A673 (cell line): ENCODE results near the gene PLCB4.

Experiments
- EZH2 ChIP-seq: fragments of 200-600 bp; sonication (generic); IDR thresholded peaks from 2 replicates; pipeline ENCODE4 v1.6.1; 2017; ENCODE audit warnings: borderline replicate concordance, low read depth, mild to moderate bottlenecking, mixed read lengths, antibody characterized with exemption, low read length; ENCODE audit not compliant: poor library complexity, severe bottlenecking
- TF ChIP-seq, protein P1 (sequence below): fragments of 300-800, 200-600 bp; sonication (generic); conservative IDR thresholded peaks from 2 replicates; pipeline ENCODE4 v1.5.1; 2017; ENCODE audit warnings: low read depth, mild to moderate bottlenecking, antibody characterized with exemption, low read length, moderate library complexity, mixed read lengths

DNA sequence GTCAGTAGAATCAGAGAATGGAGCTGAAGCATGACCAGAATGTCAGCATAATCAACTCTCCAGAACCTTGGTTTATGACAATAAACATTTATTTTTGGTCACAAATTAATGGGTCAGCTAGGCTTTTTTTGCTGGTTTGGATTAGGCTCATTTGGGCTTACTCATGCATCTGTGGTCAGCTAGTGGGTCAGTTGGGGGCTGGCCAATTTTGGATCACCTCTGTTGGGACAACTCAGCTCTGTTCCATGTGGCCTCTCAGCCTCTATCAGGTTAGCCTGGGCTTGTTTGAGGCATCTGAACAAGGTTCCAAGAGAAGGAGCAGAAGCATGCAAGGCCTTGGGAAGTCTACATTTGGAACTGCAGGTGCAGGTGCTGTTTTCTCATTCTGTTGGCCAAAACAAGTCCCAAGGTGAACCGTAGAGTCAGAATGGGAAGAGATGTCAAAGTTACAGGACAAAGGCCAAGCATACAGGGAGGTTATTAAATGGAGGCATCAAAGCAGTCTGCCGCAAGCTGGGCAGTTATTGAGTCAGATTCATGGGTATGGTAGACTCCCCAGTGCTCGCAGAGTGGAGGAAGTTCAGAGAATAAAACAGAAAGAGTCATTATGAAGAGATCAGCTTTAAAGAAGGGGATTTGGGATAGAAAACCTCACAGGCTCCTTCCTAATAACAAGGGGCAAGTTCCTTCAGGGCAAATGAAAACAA lies 173.0 kb downstream of the PLCB4 start:
- TF ChIP-seq, protein P1, sequence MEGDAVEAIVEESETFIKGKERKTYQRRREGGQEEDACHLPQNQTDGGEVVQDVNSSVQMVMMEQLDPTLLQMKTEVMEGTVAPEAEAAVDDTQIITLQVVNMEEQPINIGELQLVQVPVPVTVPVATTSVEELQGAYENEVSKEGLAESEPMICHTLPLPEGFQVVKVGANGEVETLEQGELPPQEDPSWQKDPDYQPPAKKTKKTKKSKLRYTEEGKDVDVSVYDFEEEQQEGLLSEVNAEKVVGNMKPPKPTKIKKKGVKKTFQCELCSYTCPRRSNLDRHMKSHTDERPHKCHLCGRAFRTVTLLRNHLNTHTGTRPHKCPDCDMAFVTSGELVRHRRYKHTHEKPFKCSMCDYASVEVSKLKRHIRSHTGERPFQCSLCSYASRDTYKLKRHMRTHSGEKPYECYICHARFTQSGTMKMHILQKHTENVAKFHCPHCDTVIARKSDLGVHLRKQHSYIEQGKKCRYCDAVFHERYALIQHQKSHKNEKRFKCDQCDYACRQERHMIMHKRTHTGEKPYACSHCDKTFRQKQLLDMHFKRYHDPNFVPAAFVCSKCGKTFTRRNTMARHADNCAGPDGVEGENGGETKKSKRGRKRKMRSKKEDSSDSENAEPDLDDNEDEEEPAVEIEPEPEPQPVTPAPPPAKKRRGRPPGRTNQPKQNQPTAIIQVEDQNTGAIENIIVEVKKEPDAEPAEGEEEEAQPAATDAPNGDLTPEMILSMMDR, result no peak
- TF ChIP-seq EZH2, result no peak
